GM18861 (cell line): ENCODE measurements around the gene FXYD6.

Experiments
- ATAC-seq: cut with Tn5 transposase; IDR thresholded peaks from one replicate; pipeline ENCODE4 v1.9.1; 2021; ENCODE audit not compliant: unreplicated experiment

Gene FXYD6

GRCh38 chr11:117851106-117851505, 25.4 kb downstream of the FXYD6 start:
- ATAC-seq = no peak

- no peak for ATAC-seq
Observed at GRCh38 chr11:117849781-117850414, 26.6 kb downstream of the FXYD6 start.

GRCh38 chr11:117843666-117844484, 32.6 kb downstream of the FXYD6 start:
- ATAC-seq = no peak

- no peak for ATAC-seq
Observed at GRCh38 chr11:117842131-117842941, 34.1 kb downstream of the FXYD6 start.

GRCh38 chr11:117841551-117842031, 34.9 kb downstream of the FXYD6 start:
- no peak for ATAC-seq

- no peak for ATAC-seq
Observed at GRCh38 chr11:117840881-117841550, 35.4 kb downstream of the FXYD6 start.

GRCh38 chr11:117839936-117840813, 36.3 kb downstream of the FXYD6 start:
- ATAC-seq = no peak

- ATAC-seq = no peak
Observed at GRCh38 chr11:117839380-117839881, 37.0 kb downstream of the FXYD6 start.

- no peak for ATAC-seq
Observed at GRCh38 chr11:117838901-117839300, 37.6 kb downstream of the FXYD6 start.

GRCh38 chr11:117837791-117838190, 38.7 kb downstream of the FXYD6 start:
- no peak for ATAC-seq

- ATAC-seq = no peak
Observed at GRCh38 chr11:117837070-117837776, 39.2 kb downstream of the FXYD6 start.

GRCh38 chr11:117836077-117836960, 40.1 kb downstream of the FXYD6 start:
- no peak for ATAC-seq

GRCh38 chr11:117835576-117835975, 40.9 kb downstream of the FXYD6 start:
- no peak for ATAC-seq

- ATAC-seq = no peak
Observed at GRCh38 chr11:117834838-117835443, 41.5 kb downstream of the FXYD6 start.

- ATAC-seq = no peak
Observed at GRCh38 chr11:117834068-117834810, 42.2 kb downstream of the FXYD6 start.

GRCh38 chr11:117833401-117833891, 43.0 kb downstream of the FXYD6 start:
- no peak for ATAC-seq

GRCh38 chr11:117832511-117832910, 43.9 kb downstream of the FXYD6 start:
- ATAC-seq = no peak
